Activated T-helper 2 cell treated with anti-CD3 and anti-CD28 coated beads, Interferon-gamma antibody, Interleukin-2, Interleukin-4, amounts not matched to agents 10 μg/mL and 5 μg/mL and 100 μg/mL, durations not matched to agents 14 hours and 24 hours and 36 hours (primary cell): ENCODE measurements around the gene AGAP2. TPM values are rescaled to one million over a fixed set of nuclear protein-coding genes. Genes with fewer than 3 reads are reported as not detected.
A peak's percentile ranks its signal among the peaks of the same experiment; 100 is the strongest.
"Not testable (repeated sequence)": the region's sequence is repeated elsewhere in the genome, so short reads cannot be mapped to it uniquely, and the experiment has no call there.

Source experiments
- DNase-seq: peaks from one replicate; pipeline ENCODE4 v3.0.0; 2021; ENCODE audit warnings: low spot score
- H3K27ac Mint-ChIP-seq: one replicate; pipeline ENCODE4 v1.8.0; 2021; ENCODE audit warnings: mixed read lengths
- H3K27me3 Mint-ChIP-seq: one replicate; pipeline ENCODE4 v1.8.0; 2021; ENCODE audit warnings: low read depth, mixed read lengths
- H3K36me3 Mint-ChIP-seq: one replicate; pipeline ENCODE4 v1.8.0; 2021; ENCODE audit warnings: low read depth, mixed read lengths
- H3K4me1 Mint-ChIP-seq: one replicate; pipeline ENCODE4 v1.8.0; 2021; ENCODE audit warnings: low read depth, mixed read lengths
- H3K4me3 Mint-ChIP-seq: one replicate; pipeline ENCODE4 v1.8.0; 2021; ENCODE audit warnings: low read depth, mild to moderate bottlenecking, moderate library complexity, mixed read lengths
- H3K9me3 Mint-ChIP-seq: one replicate; pipeline ENCODE4 v1.8.0; 2021; ENCODE audit warnings: mixed read lengths
- intact Hi-C: fragments of 100-400 bp; cut with micrococcal nuclease; formaldehyde crosslinking; loops from one replicate; pipeline ENCODE4 v1.15.1; 2023
- total RNA-seq: library from RNA; stranded (reverse); gene quantifications from 2 replicates; pipeline ENCODE4 v1.2.3, GENCODE V29; 2022

Gene AGAP2
- total RNA-seq, 1 donor from 2014 or later, result 29.0 TPM

DNA sequence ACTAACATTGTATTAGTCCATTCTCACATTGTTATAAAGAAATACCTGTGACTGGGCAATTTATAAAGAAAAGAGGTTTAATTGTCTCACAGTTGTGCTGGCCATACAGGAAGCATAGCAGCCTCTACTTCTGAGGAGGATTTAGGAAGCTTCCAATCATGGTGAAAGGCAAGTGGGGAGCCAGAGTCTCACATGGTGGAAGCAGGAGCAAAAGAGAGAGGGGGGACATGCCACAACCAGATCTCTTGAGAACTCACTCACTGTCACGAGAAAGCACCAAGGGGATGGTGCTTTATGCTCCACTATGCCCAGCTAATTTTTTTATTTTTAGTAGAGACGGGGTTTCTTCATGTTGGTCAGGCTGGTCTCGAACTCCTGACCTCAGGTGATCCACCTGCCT, 31.3 kb downstream of the AGAP2 start:
- intact Hi-C loops, result no loop called here
- no peak for DNase-seq
- no peak overlapping the region for H3K4me3 Mint-ChIP-seq
- H3K27me3 Mint-ChIP-seq, result no peaks in the 10 kb centered on the region
- no peak overlapping the region for H3K27ac Mint-ChIP-seq
- peaks cover 73% of the 10 kb centered on the region for H3K36me3 Mint-ChIP-seq
- peaks cover 4% of the 10 kb centered on the region for H3K9me3 Mint-ChIP-seq
- peaks cover 3% of the 10 kb centered on the region for H3K4me1 Mint-ChIP-seq

DNA sequence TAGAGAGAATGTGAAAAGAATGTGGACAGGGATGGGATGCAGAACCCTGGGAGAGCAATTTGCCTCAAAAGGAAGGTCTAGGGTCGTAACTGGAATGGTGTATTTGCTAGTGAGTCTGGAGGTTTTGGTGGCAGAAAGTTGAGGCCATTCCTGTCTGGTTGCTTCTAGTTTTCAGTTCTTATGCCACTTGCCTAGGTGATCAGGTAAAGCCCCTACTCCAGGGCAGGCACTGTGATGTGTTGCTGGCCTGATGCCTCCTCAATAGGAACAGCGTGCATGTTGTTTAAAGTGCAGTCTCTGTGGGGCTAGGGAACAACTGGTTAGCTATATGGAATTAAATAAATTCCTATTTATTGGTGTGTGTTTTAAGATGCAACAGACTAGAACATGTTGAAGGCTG, 38.2 kb downstream of the AGAP2 start:
- intact Hi-C loops, result no loop called here
- H3K36me3 Mint-ChIP-seq, result peaks cover 81% of the 10 kb centered on the region
- H3K27me3 Mint-ChIP-seq, result no peaks in the 10 kb centered on the region
- H3K27ac Mint-ChIP-seq, result no peak overlapping the region
- no peak for DNase-seq
- H3K4me1 Mint-ChIP-seq, result no peaks in the 10 kb centered on the region
- peaks cover 4% of the 10 kb centered on the region for H3K9me3 Mint-ChIP-seq
- no peak overlapping the region for H3K4me3 Mint-ChIP-seq

DNA sequence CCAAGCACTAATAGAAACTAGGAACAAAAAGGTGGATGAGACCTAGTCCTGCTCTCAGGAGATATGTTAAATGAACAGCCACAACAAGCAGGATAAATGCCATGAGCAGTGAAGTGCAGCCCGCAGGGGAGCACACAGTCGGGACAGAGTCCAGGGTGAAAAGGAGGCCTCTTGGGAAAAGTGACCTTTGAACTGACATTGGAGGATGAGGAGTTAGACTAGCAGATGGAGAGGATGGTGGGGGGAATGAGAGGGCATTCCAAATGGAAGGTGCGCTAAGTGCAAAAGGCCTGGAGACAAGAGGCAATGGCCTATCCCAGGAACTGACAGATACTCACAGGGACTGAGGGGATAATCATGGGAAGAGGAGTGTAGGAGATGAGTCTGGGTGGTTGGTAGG, 40.1 kb downstream of the AGAP2 start:
- Mint-ChIP-seq H3K9me3 (no peaks in the 10 kb centered on the region), H3K36me3 (peaks cover 65% of the 10 kb centered on the region), H3K4me1 (no peaks in the 10 kb centered on the region), H3K27me3 (no peaks in the 10 kb centered on the region), H3K27ac (no peak overlapping the region), H3K4me3 (no peak overlapping the region)
- intact Hi-C loops, result no loop called here
- DNase-seq, result no peak

DNA sequence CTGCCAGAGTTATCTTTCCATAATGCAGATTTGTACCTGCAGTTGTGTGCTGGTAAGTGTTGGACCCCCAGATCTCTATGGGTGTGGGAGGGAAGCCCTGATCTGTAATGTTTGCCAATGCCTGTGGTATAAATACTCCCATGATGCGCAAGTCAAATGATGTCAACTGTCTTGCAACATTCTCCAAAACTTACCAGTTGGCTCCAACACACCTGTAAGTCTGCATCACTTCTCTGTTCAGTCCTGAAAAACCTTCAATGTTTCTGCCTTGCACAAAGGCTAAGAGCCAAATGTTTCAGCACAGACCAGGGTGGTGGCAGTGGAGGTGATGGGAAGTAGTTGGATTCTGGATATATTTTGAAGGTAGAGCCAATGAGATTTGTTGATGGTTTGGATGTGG, 41.5 kb downstream of the AGAP2 start:
- no peak overlapping the region for H3K4me3 Mint-ChIP-seq
- peaks cover 51% of the 10 kb centered on the region for H3K36me3 Mint-ChIP-seq
- no peaks in the 10 kb centered on the region for H3K9me3 Mint-ChIP-seq
- no peak for DNase-seq
- intact Hi-C loops, result no loop called here
- H3K4me1 Mint-ChIP-seq, result no peaks in the 10 kb centered on the region
- no peaks in the 10 kb centered on the region for H3K27me3 Mint-ChIP-seq
- H3K27ac Mint-ChIP-seq, result no peak overlapping the region

DNA sequence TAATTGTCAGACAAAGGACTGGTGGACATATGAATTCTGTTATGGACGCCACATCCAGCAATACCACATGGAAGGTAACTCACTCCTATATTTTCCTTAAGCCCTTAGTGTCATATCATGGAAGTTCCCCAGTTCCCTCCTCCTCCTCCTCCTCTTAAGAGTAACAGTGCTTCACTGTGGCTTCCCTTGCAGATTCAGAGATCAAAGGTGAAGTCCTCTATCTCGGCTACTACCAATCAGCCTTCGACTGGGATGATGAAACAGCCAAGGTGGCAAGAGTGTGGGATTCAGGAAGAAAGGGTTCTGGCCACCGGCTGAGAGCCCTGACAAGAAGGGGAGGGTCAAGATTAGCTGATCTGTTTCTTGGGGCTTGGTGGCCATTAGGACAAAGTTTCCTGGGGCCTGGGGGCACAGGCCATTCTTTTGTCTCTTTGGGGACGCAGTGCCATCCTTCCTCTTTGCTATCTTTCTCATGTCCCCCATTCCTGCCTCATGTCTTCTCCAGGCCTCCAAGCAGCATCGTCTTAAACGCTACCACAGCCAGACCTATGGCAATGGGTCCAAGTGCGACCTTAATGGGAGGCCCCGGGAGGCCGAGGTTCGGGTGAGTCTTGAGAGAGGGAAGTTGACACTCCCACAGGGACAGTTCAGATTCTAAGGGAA, 42.6 kb downstream of the AGAP2 start:
- Mint-ChIP-seq H3K9me3 (no peaks in the 10 kb centered on the region), H3K4me3 (peak overlapping the region; percentile 41), H3K27me3 (peaks cover 3% of the 10 kb centered on the region), H3K4me1 (no peaks in the 10 kb centered on the region), H3K27ac (no peak overlapping the region), H3K36me3 (peaks cover 47% of the 10 kb centered on the region)
- intact Hi-C loops, result loop anchor here (2.0 kb wide), 2 partner anchors 49 to 63 kb away; partner anchors contain the start of genes B4GALNT1 and TSPAN31
- no peak for DNase-seq

DNA sequence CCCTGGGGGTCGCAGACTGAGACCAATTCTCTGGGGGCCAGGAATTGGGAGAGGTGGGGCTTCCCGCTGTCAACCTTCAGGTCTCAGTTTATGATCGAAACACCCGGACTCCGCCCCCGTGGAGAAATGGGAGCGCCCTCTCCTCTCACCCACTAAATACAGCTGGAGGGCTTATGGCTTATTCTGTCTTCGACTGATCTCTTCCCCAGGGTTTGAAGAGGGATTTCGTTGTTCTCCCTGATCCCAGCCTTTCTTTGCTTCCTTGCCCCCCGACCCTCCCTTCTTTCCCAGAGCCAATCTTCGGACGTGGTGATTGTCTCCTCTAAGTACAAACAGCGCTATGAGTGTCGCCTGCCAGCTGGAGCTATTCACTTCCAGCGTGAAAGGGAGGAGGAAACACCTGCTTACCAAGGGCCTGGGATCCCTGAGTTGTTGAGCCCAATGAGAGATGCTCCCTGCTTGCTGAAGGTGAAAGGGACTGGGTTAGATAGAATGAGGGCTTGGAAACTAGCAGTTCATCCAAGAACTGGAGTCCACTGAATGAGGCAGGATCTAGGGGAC, 44.0 kb downstream of the AGAP2 start:
- no peaks in the 10 kb centered on the region for H3K9me3 Mint-ChIP-seq
- no peaks in the 10 kb centered on the region for H3K4me1 Mint-ChIP-seq
- H3K27ac Mint-ChIP-seq, result no peak overlapping the region
- no peak for DNase-seq
- intact Hi-C loops, result loop anchor here (2.0 kb wide), 2 partner anchors 50 to 62 kb away; partner anchors contain the start of genes B4GALNT1 and TSPAN31
- peaks cover 39% of the 10 kb centered on the region for H3K36me3 Mint-ChIP-seq
- H3K4me3 Mint-ChIP-seq, result no peak overlapping the region
- peaks cover 11% of the 10 kb centered on the region for H3K27me3 Mint-ChIP-seq

DNA sequence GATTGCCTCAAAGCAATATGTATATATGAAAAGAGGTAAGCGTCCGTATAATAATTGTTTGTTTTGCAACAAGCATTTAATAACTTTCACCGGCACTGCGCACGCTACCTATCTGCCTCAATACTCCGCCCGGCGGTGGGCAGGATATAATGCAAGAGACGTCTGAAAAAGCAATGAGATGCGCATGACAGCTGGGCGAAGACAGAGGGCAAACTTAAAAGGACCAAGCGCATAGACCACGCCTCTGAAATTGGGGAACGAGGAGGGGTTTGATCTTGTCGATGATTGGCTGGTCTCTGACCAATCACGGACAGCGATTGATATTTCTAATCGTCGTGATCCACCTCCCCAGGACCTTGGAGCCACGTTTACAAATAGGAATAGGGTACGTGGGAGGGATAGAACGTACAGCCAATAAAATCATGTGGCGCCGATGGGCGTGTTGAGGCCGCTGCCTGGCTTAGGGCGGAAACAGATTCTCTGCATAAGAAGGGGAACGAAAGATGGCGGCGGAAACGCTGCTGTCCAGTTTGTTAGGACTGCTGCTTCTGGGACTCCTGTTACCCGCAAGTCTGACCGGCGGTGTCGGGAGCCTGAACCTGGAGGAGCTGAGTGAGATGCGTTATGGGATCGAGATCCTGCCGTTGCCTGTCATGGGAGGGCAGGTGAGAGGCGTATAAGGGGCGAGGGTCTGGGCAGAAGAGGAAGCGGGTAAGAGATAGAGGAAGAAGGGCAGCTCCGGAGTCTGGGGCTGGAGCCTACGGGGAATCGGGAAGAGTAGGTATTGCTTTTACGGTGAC, 44.7 kb downstream of the AGAP2 start, which contains the start of gene OS9:
Gene OS9 (plus strand): TSS at position 474 of the 800 bp plus-strand sequence. CDS start 30 bp downstream, at position 504.
- H3K4me1 Mint-ChIP-seq, result no peaks in the 10 kb centered on the region
- peaks cover 32% of the 10 kb centered on the region for H3K36me3 Mint-ChIP-seq
- H3K27me3 Mint-ChIP-seq, result peaks cover 13% of the 10 kb centered on the region
- H3K27ac Mint-ChIP-seq, result no peak within 1 kb of the TSS
- intact Hi-C loops, result loop anchor here (1.0 to 2.0 kb wide), 4 partner anchors 51 to 111 kb away; partner anchors contain the start of genes B4GALNT1, CDK4 and TSPAN31
- H3K4me3 Mint-ChIP-seq, result no peak within 1 kb of the TSS
- peak; percentile 96 for DNase-seq
- H3K9me3 Mint-ChIP-seq, result no peaks in the 10 kb centered on the region

DNA sequence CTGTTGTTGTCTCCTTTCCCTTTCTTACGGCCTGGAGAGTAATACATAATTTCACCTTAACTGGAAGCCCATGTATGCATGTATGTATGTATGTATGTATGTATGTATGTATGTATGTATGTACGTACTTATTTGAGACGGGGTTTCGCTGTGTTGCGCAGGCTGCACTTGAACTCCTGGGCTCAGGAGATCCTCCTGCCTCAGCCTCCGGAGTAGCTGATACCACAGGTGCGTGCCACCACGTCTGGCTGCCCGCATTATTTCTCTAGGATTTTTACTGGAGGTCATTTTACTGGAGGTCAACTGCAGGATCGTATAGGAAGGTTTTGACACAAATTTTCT, 45.3 kb downstream of the AGAP2 start:
- DNase-seq, result no peak
- Mint-ChIP-seq H3K27ac (no peak overlapping the region), H3K36me3 (peaks cover 27% of the 10 kb centered on the region), H3K27me3 (peaks cover 19% of the 10 kb centered on the region), H3K4me3 (no peak overlapping the region), H3K4me1 (no peaks in the 10 kb centered on the region), H3K9me3 (no peaks in the 10 kb centered on the region)
- intact Hi-C loops, result loop anchor here (1.0 to 2.0 kb wide), 2 partner anchors 59 to 110 kb away; partner anchors contain the start of gene CDK4

DNA sequence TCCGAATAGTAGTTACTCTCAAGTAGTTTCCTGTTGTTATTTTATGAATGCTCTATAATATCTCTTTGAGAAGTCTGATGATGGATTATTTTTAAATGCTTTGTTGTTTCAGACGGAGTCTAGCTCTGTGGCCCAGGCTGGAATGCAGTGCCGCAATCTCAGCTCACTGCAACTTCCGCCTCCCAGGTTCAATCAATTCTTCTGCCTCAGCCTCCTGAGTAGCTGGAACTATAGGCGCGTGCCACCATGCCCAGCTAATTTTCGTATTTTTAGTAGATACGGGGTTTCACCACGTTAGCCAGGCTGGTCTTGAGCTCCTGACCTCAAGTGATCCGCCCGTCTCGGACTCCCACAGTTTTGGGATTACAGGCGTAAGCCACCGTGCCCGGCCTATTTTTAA, 46.0 kb downstream of the AGAP2 start:
- Mint-ChIP-seq H3K27ac (no peak overlapping the region), H3K27me3 (peaks cover 22% of the 10 kb centered on the region), H3K4me1 (no peaks in the 10 kb centered on the region), H3K9me3 (no peaks in the 10 kb centered on the region), H3K36me3 (peaks cover 20% of the 10 kb centered on the region), H3K4me3 (no peak overlapping the region)
- no peak for DNase-seq
- intact Hi-C loops, result loop anchor here (2.0 kb wide), 1 partner anchor 110 kb away; no protein-coding TSS in a partner anchor

DNA sequence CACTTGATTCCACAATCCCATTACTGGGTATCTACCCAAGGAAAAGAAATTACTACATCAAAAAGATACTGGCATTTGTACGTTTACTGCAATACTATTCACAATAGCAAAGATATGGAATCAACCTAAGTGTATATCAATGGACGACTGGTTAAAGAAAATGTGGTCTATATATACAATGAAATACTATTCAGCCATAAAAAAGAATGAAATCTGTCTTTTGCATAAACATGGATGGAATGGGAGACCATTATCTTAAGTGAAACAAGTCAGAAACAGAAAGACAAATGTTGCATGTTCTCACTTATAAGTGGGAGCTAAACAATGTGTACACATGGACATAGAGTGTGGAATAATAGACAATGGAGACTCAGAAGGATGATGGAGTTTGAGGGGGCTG, 49.6 kb downstream of the AGAP2 start:
- Mint-ChIP-seq H3K4me1 (no peaks in the 10 kb centered on the region), H3K27ac (no peak overlapping the region), H3K4me3 (no peak overlapping the region), H3K36me3 (no peaks in the 10 kb centered on the region), H3K9me3 (no peaks in the 10 kb centered on the region), H3K27me3 (peaks cover 44% of the 10 kb centered on the region)
- intact Hi-C loops, result no loop called here
- DNase-seq, result no peak

DNA sequence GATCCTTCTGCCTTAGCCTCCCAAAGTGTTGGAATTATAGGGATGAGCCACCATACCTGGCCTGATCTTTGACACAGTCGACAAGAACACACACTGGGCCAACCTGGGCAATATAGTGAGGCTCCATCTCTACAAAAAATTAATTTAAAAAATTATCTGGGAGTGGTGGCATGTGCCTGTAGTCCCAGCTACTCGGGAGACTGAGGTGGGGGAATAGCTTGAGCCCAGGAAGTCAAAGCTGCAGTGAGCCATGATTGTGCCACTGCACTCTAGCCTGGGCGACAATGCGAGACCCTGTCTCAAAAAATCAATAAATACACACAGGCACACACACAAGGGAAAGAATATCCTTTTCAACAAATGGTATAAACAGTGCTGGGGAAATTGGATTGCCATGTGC, 50.7 kb downstream of the AGAP2 start:
- Mint-ChIP-seq H3K9me3 (no peaks in the 10 kb centered on the region), H3K27me3 (peaks cover 48% of the 10 kb centered on the region), H3K4me3 (no peak overlapping the region)

DNA sequence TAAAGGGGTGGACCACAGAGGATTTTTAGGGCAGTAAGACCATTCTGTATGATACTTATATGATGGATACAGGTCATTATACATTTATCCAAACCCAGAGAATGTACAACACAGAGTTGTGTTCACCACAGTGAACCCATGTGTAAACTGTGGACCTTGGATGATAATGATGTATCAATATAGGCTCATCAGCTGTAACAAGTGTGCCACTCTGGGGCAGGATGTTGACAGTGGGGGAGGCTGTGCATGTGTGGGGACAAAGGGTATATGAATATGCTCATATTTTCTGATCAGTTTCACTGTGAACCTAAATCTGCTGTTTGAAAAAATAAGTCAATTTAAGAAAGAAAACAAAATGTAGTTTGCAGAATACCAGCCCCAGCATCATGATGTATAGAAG, 58.8 kb downstream of the AGAP2 start:
- no peak overlapping the region for H3K4me3 Mint-ChIP-seq
- intact Hi-C loops, result no loop called here
- DNase-seq, result no peak
- no peaks in the 10 kb centered on the region for H3K36me3 Mint-ChIP-seq
- peaks cover 4% of the 10 kb centered on the region for H3K9me3 Mint-ChIP-seq
- H3K27me3 Mint-ChIP-seq, result peaks cover 25% of the 10 kb centered on the region
- no peak overlapping the region for H3K27ac Mint-ChIP-seq
- no peaks in the 10 kb centered on the region for H3K4me1 Mint-ChIP-seq

More for the DNA sequence above, 50.7 kb downstream of the AGAP2 start:
- no peak overlapping the region for H3K27ac Mint-ChIP-seq
- H3K36me3 Mint-ChIP-seq, result no peaks in the 10 kb centered on the region
- H3K4me1 Mint-ChIP-seq, result no peaks in the 10 kb centered on the region
- intact Hi-C loops, result no loop called here
- no peak for DNase-seq

DNA sequence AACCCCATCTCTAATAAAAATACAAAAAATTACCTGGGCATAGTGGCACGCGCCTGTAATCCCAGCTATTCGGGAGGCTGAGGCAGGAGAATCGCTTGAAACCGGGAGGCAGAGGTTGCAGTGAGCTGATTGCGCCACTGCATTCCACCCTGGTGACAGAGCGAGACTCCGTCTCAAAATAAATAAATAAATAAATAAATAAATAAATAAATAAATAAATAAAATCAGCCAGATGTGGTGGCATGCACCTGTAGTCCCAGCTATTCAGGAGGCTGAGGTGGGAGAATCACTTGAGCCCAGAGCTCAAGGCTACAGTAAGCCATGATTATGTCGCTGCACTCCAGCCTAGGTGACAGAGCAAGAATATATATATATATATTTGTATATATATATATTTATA, 60.6 kb downstream of the AGAP2 start:
- H3K27me3 Mint-ChIP-seq, result peaks cover 14% of the 10 kb centered on the region
- H3K27ac Mint-ChIP-seq, H3K9me3 Mint-ChIP-seq, intact Hi-C loops, H3K4me3 Mint-ChIP-seq, DNase-seq, H3K4me1 Mint-ChIP-seq, H3K36me3 Mint-ChIP-seq: not testable (repeated sequence)
